NCI-H187 treated with DMSO at 0.1 percent for 48 hours (cell line): ENCODE data around the gene EGFL7.

Experiments used
- DNase-seq: peaks from one replicate; lab custom pipeline; 2025; lab: John Stamatoyannopoulos, UW

EGFL7 gene

GRCh38 chr9:136685790-136686533 lies 23.2 kb downstream of the EGFL7 start:
- no peak for DNase-seq

GRCh38 chr9:136686534-136686793 lies 23.7 kb downstream of the EGFL7 start:
- no peak for DNase-seq

- DNase-seq = no peak
Measured at GRCh38 chr9:136686794-136687711, 24.3 kb downstream of the EGFL7 start, which contains the start of gene AGPAT2. Gene AGPAT2, minus strand, starts transcription at chr9:136687457. Its CDS starts 100 bp downstream, at chr9:136687357.

GRCh38 chr9:136687721-136688223 lies 25.1 kb downstream of the EGFL7 start:
- no peak for DNase-seq

- no peak for DNase-seq
Measured at GRCh38 chr9:136688274-136689107, 25.8 kb downstream of the EGFL7 start.

- no peak for DNase-seq
Measured at GRCh38 chr9:136689108-136689460, 26.4 kb downstream of the EGFL7 start.

- no peak for DNase-seq
Measured at GRCh38 chr9:136690104-136690805, 27.5 kb downstream of the EGFL7 start.

- no peak for DNase-seq
Measured at GRCh38 chr9:136690806-136691261, 28.1 kb downstream of the EGFL7 start.

- DNase-seq = no peak
Measured at GRCh38 chr9:136691316-136692184, 28.8 kb downstream of the EGFL7 start.

- DNase-seq = no peak
Measured at GRCh38 chr9:136692185-136693134, 29.7 kb downstream of the EGFL7 start.

GRCh38 chr9:136693135-136693489 lies 30.4 kb downstream of the EGFL7 start:
- no peak for DNase-seq

- no peak for DNase-seq
Measured at GRCh38 chr9:136693490-136694162, 30.9 kb downstream of the EGFL7 start.

GRCh38 chr9:136694163-136694871 lies 31.6 kb downstream of the EGFL7 start:
- DNase-seq = no peak

GRCh38 chr9:136694872-136695247 lies 32.1 kb downstream of the EGFL7 start:
- no peak for DNase-seq

- DNase-seq = no peak
Measured at GRCh38 chr9:136695435-136695895, 32.7 kb downstream of the EGFL7 start.

GRCh38 chr9:136695955-136696354 lies 33.2 kb downstream of the EGFL7 start:
- DNase-seq = no peak

- no peak for DNase-seq
Measured at GRCh38 chr9:136696502-136696901, 33.8 kb downstream of the EGFL7 start.

GRCh38 chr9:136697146-136697820 lies 34.6 kb downstream of the EGFL7 start:
- DNase-seq = no peak
